ENCODE measurements around the gene EVPLL.
"Not testable (repeated sequence)": the region's sequence is repeated elsewhere in the genome, so short reads cannot be mapped to it uniquely, and the experiment has no call there.

EVPLL gene

DNA sequence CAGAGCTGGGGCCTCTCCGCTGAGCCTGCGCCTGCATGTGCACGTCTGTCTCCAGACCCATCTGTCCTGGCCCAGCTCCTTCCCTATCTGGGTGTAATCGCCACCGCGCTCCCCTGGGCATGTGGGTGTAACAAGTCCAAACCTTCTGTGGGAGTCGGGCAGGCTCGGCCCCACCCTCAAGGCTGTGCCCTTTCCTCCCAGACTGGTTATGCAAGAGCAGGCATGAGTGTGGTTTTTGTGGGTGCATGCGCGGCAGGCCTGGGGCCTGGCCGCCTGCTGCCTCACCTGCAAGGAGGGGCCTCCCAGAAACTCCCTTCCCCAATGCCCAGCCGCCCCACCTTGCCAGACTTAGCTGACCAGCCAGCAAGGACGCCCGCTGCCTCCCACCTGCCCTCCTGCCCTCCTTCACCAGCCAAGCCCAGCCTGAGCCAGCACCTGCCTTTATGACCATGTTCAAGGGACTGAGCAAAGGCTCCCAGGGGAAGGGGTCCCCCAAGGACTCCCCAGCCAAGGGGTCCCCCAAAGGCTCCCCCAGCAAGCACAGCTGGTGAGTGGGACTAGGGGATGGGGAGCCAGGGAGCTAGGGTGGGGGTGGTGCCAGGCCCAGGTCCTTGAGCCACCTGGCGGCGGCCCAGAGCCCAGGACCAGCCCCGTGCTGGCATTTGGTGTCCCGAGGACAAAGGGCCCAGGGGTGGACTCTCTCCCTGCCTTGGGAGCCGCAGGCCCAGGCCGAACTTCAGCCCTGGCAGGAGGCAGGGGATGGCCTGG is at the start of gene EVPLL:
Gene EVPLL, plus strand, starts transcription at position 342 of the 768 bp plus-strand sequence. CDS start 3,160 bp downstream, outside the sequence.
- peak; percentile 1 to 45 for DNase-seq

DNA sequence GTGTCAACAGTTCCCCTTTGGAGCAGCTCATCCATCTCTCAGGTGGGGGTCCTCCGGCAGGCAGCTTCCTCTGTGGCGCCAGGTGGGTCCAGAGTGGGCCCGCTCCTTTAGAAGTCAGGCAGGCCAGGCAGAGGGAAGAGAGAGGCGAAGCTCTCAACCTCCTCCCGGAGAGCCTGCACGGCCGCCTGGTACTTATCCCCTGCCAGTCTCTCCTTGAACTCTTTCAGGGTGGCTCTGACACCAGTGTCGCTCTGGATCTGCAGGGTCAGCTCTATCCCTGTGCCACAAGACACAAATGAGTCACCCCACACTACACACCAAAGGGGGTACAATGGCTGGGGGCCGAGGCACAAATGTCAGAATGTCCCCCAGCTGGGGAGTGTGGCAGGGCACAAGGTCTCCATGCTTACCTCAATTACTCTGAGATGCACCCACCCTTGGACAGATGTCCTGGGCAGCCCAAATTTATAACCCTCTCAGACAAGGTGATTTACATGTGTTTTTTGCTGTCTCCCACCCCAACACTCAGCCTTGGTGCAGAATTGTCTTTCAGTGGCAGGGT is 48.9 kb upstream of the EVPLL start:
- no peak for DNase-seq

DNA sequence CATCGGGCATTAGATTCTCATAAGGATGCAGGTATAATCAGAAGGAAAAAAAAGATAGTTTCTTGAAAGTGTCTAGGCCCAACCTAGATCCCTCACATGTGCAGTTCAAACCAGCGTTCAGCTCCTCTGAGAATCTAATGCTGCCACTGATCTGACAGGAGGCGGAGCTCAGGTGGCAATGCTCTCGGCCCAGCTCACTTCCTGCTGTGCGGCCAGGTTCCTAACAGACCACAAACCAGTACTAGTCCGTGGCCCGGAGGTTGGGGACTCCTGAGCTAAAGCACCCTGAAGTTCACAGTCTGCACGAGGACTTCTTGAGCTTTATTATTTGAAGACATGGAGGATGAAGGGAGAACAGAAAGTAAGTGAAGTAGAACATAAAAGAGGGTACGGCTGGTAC is 45.7 kb upstream of the EVPLL start:
- no peak for DNase-seq

DNA sequence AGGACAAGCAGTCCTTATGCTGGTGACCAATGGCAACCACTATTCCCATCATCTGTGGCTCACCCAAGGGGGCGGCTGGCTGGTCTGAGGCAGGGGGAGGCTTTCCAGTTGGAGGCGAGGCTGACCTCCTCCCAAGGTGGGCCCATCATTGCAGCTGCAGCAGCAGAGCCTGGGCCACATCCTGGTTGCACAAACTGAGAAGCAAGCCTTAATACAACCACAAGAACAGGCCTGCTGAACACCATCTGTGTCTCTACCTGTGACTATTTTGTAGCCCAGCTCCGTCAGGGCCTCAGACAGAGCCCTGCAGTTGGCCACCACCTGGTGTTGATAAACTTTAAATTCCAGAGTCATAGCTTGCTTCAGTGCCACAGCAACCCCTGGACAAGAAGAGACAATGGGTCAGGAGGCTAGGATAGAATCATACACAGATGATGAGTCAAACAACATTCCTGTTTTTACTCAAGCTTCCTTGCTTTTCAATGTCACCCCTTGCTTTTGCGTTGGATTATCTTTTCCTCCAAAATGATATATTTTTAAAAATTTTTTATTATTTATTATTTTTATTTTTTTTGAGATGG is 44.6 kb upstream of the EVPLL start:
- DNase-seq = no peak

DNA sequence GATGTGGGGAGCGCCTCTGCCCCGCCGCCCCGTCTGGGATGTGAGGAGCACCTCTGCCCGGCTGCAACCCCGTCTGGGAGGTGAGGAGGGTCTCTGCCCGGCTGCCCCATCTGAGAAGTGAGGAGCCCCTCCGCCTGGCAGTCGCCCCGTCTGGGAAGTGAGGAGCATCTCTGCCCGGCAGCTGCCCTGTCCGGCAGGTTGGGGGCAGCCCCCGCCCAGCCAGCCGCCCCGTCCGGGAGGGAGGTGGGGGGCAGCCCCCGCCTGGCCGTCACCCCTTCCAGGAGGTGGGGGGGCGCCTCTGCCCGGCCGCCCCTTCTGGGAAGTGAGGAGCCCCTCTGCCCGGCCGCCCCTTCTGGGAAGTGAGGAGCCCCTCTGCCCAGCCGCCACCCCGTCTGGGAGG is 39.4 kb upstream of the EVPLL start:
- DNase-seq = not testable (repeated sequence)

DNA sequence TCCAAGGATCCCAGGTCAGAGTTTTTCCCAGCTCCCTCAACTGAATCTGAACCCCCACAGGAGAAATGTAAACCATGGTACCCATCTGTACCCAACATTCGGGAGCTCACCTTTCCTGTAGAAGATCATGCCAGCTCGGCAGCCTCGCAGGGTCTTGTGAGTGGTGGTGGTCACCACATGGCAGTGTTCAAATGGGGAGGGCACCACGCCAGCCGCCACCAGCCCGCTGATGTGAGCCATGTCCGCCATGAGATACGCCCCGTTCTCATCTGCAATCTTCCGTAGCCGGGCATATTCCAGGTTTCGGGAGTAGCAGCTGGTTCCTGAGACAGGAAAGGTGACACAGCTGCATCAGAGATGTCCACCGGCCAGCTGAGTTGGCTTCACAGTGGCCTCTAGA is 37.6 kb upstream of the EVPLL start:
- no peak for DNase-seq

DNA sequence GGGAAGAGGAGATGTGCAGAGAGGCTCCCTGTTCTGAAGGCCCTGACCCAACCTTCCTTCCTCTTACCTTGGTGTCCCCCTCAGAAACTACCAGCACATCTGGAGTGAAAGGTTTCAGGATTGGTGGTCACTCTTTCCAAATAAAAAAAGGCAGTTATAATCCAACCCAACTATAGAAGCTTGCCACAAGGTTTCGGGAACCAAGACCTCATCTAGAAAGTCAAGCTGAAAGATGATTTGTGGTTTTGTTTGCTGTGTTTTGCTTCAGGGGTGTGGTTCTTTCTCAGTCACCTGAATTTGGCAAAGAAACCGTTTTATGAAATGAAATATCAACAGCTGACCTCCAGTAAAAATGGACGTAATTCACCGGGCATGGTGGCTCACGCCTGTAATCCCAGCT is 33.6 kb upstream of the EVPLL start:
- no peak for DNase-seq

DNA sequence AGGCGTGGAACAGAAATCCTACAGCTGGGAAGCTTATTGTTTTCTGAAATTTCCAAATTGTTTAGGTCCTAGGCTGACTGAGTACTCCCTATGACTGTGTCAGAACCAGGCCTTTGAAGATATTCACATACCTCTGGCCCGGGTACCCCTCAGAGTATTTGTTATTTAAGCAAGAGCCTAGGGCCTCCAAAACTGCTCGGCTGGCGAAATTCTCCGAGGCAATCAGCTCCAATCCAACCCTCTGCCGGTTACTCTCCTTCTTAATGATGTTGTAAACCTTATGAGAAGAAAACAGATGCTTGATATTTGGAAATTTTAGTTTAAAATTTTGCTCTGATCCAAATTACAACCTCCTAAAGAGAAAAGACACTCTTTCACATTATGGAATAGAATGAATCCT is 24.0 kb upstream of the EVPLL start:
- DNase-seq = no peak

DNA sequence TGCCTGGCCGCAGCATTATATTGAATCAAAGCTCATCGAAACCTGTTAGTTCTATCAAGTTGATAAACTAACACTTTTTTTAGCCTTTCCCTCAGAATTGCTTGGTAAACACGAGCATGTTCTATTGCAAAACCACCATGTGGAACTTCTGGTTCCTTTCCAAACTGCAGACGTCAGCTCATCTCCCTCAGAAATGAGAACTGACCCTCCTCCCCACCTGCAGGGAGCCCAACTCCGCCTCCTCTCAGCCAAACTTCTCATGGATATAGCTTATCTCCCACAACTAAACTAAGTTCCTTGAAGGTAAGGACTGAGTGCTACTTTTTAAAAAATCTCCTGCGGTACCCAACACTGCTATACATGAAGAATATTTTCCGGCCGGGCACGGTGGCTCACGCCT is 21.0 kb upstream of the EVPLL start:
- DNase-seq = no peak

DNA sequence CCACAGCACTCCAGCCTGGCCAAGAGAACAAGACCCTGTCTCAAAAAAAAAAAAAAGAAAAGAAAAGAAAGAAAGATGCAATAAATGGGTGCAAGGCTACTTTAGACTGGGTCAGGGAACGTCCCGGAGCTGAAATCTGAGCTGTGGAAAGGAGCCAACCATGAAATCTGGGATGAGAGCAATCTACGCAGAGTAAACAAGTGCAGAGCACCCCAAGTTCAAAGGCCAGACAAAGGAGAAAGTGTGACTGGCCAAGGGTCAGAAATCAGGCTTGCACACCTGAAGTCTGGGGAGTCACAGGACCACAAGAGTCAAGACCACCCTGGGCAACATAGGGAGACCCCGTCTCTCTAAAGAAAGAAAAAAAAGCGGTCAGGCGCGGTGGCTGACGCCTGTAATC is 17.1 kb upstream of the EVPLL start:
- no peak for DNase-seq

DNA sequence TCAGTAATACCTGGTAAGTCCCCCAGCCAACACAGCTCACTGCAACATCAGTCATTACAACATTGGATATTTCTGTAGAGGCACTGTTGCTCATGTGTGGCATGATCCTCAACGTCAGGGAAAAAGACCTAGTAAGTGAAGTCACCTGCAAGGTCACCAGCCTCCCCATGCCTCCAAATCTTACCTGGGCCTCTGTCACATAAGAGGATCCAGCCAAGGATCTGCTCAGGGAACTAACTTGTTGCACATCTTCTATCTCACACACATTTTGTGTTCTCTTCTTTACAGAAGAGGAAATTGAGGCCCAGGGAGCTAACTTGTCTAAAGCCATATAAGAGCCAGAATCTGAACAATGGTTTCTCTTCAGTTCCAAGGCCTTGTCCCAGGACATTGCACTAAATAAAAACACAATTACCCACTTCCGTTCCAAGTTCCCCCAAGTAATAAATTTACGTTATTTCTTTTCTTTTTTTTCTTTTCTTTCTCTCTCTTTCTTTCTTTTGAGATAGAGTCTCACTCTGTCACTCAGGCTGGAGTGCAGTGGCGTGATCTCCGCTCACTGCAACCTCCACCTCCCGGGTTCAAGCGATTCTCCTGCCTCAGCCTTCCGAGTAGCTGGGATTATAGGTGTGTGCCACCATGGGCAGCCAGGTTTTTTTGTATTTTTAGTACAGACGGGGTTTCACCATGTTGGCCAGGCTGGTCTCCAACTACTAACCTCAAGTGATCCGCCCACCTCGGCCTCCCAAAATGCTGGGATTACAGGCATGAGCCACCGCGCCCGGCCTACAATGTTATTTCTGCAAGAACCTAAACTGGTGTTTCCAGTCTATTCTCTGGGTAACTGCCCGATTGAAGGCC is 15.5 kb upstream of the EVPLL start:
- DNase-seq = no peak

DNA sequence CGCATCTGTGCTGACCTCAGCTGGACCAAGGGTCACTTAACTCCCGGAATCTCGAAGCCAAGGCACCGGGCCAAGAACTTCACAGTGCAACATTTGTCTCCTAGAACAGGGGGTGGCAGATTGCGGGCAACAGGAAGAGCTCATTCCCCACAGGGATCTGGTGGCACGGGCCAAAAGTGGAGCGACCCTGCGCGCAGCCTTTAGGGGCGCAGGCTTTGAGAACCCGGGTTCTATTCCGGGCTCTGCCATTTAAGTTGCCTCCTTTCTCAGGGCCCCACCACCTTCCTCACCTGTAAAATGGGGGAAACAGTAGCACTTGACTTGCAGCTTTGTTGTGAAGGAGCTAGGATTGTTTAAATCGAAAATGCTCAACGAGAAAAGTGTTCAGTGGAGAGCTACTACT is 14.9 kb upstream of the EVPLL start:
- peak in 1 of 2 donors; percentile 13 for DNase-seq

DNA sequence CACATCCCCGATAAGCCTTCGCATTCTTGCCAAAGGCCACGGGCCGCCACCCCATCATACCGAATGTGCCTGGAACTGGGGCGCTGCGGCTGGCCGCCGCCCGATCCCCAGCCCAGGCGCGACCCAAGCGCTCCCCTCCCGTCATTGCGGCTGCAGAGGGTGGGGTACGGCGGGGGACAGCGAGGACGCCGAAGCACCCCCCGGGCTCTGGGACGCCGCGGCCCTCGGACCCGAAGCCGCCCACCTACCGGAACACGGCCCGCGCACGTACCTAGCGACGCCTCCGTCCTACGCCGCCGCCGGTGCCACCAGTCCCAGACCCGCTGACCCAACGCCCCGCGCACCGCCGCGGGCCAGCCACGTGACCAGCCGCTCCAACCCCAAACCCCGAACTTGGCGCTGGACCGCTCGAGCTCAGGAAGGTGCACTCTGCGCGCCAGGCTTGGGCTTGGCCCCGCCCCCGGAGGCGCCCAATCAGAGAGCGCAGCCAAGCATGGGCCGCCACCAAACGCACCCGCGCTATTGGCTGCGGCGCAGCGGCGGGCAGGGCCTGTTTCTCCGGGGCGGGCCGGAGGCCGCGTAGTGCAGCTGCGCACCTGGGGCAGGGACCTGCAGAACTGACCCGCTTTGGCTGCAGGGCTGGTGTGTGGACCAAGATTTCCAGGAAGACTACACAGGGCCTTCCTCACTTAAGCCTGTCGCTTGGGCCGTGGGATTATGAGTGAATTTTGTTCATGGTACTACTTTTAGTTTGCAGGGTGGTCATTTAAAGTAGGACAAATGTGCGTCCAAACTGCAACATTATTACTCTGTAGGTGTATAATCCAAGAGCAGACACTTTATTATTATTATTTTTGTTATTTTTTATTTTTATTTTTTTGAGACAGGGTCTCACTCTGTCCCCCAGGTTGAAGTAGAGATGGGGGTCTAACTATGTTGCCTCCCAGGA is 14.2 kb upstream of the EVPLL start, which contains the start of gene SHMT1:
Gene SHMT1, minus strand, starts transcription at position 450 of the 949 bp plus-strand sequence. CDS start 7,569 bp downstream, outside the sequence.
- peak; percentile 54 to 61 for DNase-seq

DNA sequence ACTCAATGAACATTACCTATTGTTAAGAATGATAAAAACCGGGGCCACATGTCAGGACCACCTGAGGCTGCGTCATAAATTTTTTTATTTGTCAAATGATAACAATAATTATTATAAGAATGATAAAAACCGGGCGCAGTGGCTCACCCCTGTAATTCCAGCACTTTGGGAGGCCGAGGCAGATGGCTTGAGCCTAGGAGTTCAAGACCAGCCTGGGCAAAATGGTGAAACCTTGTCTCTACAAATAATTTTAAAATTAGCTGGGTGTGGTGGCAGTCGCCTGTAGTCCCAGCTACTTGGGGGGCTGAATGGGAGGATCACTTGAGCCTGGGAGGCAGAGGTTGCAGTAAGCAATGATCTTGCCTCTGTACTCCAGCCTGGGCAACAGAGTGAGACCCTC is 13.4 kb upstream of the EVPLL start:
- no peak for DNase-seq

DNA sequence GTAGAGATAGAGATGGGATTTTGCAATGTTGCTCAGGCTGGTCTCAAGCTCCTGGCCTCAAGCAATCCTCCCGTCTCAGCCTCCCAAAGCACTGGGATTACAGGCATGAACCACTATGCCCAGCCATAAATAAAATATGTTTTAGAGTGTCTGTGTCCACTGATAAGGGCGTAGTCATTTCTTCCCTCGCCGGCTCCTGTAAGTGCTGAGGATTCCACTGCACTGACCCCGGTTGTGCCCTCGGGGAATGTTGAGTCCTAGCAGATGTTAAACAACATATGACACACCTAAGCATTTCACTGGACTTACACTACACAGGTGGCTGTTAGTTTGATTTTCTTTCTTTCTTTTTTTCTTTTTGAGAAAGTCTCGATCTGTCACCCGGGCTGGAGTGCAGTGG is 8.6 kb upstream of the EVPLL start:
- no peak for DNase-seq

DNA sequence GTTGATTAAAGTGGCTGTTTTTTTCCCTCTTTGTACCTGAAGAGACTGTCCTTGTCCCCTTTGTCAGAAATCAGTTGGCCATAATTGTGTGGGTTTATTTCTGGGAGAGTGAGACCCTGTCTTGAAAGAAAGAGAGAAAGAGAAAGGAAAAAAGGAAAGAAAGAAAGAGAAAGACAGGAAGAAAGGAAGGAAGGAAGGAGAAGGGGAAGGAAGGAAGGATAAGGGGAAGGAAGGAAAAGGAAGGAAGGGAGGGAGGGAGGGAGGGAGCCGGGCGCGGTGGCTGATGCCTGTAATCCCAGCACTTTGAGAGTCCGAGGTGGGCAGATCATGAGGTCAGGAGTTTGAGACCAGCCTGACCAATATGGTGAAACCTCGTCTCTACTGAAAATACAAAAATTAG is 6.8 kb upstream of the EVPLL start:
- DNase-seq = no peak

DNA sequence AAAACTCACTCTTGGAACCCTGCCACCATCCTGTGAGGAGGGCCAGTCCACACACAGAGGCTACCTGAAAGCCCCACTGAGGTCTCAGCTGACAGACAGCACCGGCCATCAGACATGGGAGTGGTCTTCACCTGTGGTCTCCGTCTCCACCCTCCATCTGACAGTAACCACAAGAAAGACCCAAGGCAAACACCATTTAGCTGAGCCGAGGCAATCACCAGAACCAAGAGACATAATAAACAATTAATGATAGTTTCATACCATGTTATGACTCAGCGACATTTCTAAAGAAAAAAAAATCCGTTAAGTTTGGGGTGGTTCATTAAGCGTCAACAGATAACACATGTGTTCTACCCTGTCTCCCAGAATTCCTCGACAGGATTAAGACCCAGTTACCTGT is 6.1 kb upstream of the EVPLL start:
- no peak for DNase-seq

DNA sequence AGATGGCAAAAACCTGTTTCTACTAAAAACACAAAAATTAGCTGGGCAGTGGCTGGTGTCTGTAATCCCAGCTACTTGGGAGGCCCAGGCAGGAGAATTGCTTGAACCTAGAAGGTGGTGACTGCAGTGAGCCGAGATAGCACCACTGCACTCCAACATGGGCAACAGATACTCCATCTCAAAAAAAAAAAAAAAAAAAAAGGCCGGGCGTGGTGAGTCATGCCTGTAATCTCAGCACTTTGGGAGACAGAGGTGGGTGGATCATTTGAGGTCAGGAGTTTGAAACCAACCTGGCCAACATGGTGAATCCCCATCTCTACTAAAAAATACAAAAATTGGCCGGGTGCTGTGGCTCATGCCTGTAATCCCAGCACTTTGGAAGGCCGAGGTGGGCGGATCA is 4.4 kb upstream of the EVPLL start:
- DNase-seq = not testable (repeated sequence)

DNA sequence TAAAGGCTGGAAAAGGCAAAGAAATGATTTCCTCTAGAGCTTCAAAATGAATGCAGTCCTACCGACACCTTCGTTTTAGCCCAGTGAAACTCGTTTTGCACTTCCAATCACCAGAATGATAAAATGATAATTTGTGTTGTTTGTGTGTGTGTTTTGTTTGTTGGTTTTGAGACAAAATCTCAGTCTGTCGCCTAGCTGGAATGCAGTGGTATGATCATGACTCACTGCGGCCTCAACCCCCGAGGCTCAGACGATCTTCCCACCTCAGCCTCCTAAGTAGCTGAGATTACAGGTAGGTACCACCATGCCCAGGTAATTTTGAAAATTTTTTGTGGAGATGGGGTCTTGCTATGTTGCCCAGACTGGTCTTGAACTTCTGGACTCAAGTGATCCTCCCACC is 3.4 kb upstream of the EVPLL start:
- no peak for DNase-seq

DNA sequence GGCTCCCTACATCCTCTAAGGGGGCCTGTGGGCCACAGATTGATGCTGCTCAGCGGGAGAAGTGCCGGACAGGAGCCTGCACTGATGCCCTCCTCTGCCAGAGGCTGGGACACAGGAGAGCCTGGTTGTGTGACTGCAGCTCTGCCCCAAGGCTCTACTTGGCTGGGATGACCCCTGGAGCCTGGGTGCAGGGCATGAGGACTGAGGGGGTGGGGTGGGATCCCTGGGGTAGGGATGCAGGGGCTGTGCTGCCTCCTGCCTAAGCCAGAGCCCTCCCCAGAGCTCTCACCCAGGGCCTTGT is 577 bp downstream of the EVPLL start:
- DNase-seq = no peak

DNA sequence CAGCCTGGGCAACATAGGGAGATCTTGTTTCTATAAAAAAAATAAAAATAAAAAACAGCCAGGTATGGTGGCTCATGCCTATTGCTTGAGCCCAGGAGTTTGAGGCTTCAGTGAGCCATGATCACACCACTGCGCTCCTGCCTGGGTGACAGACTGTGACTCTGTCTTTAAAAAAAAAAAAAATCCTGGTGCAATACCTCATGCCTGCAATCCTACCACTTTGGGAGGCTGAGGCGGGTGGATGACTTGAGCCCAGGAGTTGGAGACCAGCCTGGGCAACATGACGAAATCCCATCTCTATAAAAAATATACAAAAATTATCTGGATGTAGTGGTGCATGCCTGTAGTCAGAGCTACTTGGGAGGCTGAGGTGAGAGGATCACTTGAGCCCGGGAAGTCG is 1.0 kb downstream of the EVPLL start:
- not testable (repeated sequence) for DNase-seq

Measured in bone marrow (tissue), 2 donors.